ENCODE measurements around the gene HINT1. TPM values are rescaled to one million over a fixed set of nuclear protein-coding genes. Genes with fewer than 3 reads are reported as not detected.

HINT1 gene
- total RNA-seq, 3 donors from 2014 or later: 161 to 217 (median 214) TPM

GRCh38 chr5:131193106-131193505 is 28.1 kb upstream of the HINT1 start:
- Histone ChIP-seq H3K27ac (no peak overlapping the region), H3K36me3 (no peaks in the 10 kb centered on the region), H3K4me1 (no peaks in the 10 kb centered on the region), H3K27me3 (no peaks in the 10 kb centered on the region), H3K4me3 (no peak overlapping the region), H3K9me3 (no peaks in the 10 kb centered on the region)
- intact Hi-C loops (cut with DNase I; ENCODE audit: low total_unique reads): no loop called here
- TF ChIP-seq, protein P1, sequence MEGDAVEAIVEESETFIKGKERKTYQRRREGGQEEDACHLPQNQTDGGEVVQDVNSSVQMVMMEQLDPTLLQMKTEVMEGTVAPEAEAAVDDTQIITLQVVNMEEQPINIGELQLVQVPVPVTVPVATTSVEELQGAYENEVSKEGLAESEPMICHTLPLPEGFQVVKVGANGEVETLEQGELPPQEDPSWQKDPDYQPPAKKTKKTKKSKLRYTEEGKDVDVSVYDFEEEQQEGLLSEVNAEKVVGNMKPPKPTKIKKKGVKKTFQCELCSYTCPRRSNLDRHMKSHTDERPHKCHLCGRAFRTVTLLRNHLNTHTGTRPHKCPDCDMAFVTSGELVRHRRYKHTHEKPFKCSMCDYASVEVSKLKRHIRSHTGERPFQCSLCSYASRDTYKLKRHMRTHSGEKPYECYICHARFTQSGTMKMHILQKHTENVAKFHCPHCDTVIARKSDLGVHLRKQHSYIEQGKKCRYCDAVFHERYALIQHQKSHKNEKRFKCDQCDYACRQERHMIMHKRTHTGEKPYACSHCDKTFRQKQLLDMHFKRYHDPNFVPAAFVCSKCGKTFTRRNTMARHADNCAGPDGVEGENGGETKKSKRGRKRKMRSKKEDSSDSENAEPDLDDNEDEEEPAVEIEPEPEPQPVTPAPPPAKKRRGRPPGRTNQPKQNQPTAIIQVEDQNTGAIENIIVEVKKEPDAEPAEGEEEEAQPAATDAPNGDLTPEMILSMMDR (IDR thresholded peaks at IDR 0.05): no peak
- TF ChIP-seq POLR2A (IDR thresholded peaks at IDR 0.05) (no peak), POLR2AphosphoS5 (IDR thresholded peaks at IDR 0.05) (no peak)
- no peak for DNase-seq (ENCODE audit: low spot score in 2 of 2)

DNA sequence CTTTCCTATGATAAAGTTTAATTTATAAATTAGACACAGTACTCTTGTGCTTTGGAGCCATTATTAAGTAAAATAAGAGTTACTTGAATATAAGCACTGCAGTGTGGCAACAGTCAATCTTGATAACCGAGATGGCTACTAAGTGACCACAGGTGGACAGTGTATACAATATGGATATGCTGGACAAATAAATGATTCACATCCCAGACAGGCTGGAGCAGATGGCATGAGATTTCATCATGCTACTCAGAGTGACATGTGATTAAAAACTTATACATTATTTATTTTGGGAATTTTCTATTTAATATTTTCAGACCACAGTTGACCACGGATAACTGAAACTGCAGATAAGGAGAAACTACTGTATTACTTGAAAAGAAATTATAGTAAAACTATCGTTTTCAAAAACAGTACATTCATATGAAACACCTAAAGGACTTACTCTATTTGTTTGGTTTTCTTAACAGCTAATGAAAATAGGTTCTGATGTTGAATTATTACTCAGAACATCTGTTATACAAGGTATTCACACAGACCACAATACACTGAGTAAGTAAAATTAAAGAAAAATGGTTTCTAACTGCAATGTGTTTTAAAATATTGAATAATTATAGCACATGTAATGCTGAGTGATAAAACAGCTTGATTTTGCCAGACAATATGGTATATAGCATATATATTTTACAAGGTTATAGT is 21.7 kb upstream of the HINT1 start:
- Histone ChIP-seq H3K36me3 (no peaks in the 10 kb centered on the region), H3K4me1 (no peaks in the 10 kb centered on the region), H3K27ac (no peak overlapping the region), H3K9me3 (no peaks in the 10 kb centered on the region), H3K4me3 (no peak overlapping the region), H3K27me3 (no peaks in the 10 kb centered on the region)
- intact Hi-C loops (cut with DNase I; ENCODE audit: low total_unique reads): no loop called here
- TF ChIP-seq POLR2A (IDR thresholded peaks at IDR 0.05) (no peak), POLR2AphosphoS5 (IDR thresholded peaks at IDR 0.05) (no peak)
- TF ChIP-seq, protein P1 (IDR thresholded peaks at IDR 0.05): no peak
- DNase-seq (ENCODE audit: low spot score in 2 of 2): no peak

DNA sequence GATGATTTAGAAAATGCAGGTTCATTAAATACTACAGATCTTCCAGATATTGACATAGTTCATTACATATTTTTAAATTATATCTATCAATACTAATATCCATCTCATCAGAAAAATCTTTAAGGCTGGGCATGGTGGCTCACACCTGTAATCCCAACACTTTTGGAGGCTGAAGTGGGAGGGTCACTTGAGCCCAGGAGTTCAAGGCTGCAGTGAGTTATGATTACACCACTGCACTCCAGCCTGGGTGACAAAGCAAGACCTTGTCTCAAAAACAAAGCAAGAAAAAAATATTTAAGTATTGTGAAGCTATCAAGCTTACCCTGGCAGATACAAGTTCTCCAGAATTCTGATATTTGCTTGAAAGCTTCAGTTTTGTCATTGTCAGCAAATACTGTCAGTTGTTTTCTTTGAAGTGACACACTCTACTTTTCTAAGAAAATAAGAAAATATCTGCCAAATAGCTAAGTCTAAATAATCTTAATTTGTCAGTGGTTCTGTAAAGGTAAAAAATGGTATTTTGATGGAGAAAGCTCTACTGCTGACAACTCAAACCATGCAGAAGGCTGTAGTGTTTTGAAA is 20.6 kb upstream of the HINT1 start:
- intact Hi-C loops (cut with DNase I; ENCODE audit: low total_unique reads): no loop called here
- no peaks in the 10 kb centered on the region for H3K36me3 ChIP-seq
- no peak overlapping the region for H3K27ac ChIP-seq
- H3K4me1 ChIP-seq: no peaks in the 10 kb centered on the region
- H3K9me3 ChIP-seq: no peaks in the 10 kb centered on the region
- H3K4me3 ChIP-seq: no peak overlapping the region
- no peak for TF ChIP-seq POLR2A (IDR thresholded peaks at IDR 0.05)
- no peak for TF ChIP-seq POLR2AphosphoS5 (IDR thresholded peaks at IDR 0.05)
- TF ChIP-seq, protein P1 (IDR thresholded peaks at IDR 0.05): no peak
- no peaks in the 10 kb centered on the region for H3K27me3 ChIP-seq
- DNase-seq (ENCODE audit: low spot score in 2 of 2): no peak

GRCh38 chr5:131182839-131183238 is 17.8 kb upstream of the HINT1 start:
- TF ChIP-seq POLR2A (IDR thresholded peaks at IDR 0.05) (no peak), POLR2AphosphoS5 (IDR thresholded peaks at IDR 0.05) (no peak)
- TF ChIP-seq, protein P1 (IDR thresholded peaks at IDR 0.05): no peak
- Histone ChIP-seq H3K4me3 (no peak overlapping the region), H3K9me3 (no peaks in the 10 kb centered on the region), H3K4me1 (no peaks in the 10 kb centered on the region), H3K36me3 (no peaks in the 10 kb centered on the region), H3K27me3 (no peaks in the 10 kb centered on the region), H3K27ac (no peak overlapping the region)
- no peak for DNase-seq (ENCODE audit: low spot score in 2 of 2)
- intact Hi-C loops (cut with DNase I; ENCODE audit: low total_unique reads): no loop called here

DNA sequence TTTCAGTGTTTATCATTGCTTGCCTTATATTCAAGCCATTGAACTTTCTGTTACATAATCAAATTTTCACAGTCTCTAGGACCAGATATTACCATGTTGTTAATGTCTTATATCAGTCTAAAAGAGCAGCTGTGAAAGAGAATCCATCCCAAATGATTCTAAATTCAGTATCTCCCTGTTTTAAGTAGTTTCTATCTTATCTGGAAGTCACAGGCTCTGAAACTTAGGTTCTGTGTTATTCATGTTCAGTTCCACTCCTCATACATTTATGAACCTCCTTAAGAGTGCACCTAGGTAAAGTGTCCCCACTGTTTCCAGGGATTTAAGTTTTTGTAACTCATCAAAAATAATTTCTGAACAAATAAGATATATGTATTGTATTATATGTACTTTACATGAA is 15.4 kb upstream of the HINT1 start:
- Histone ChIP-seq H3K27ac (no peak overlapping the region), H3K9me3 (no peaks in the 10 kb centered on the region), H3K4me3 (no peak overlapping the region), H3K4me1 (no peaks in the 10 kb centered on the region), H3K27me3 (no peaks in the 10 kb centered on the region), H3K36me3 (no peaks in the 10 kb centered on the region)
- intact Hi-C loops (cut with DNase I; ENCODE audit: low total_unique reads): no loop called here
- no peak for DNase-seq (ENCODE audit: low spot score in 2 of 2)
- TF ChIP-seq, protein P1 (IDR thresholded peaks at IDR 0.05): no peak
- TF ChIP-seq POLR2A (IDR thresholded peaks at IDR 0.05): no peak
- no peak for TF ChIP-seq POLR2AphosphoS5 (IDR thresholded peaks at IDR 0.05)
